ENCODE measurements around the gene USP21. TPM values are rescaled to one million over a fixed set of nuclear protein-coding genes. Genes with fewer than 3 reads are reported as not detected.

USP21 gene
- total and polyA plus RNA-seq, 9 of the 15 experiments (the other 6 are each of a cell fraction or from before 2014, with no cell fraction given), result 4.9 to 52.4 (median 21.6) TPM

- no peaks in the 10 kb centered on the region; the same call in 1 of the 2 replicates for H4K20me1 ChIP-seq (replicated peaks; ENCODE audit: control insufficient read depth, insufficient read depth, low read length)
- no TSS peak for BruUV-seq (replicated peaks)
- H3K36me3 ChIP-seq (ENCODE audit: control insufficient read depth, insufficient read depth, low read length), result peaks cover 74% of the 10 kb centered on the region
- under 1% methylated on average over 52 of the region's 58 CpGs for WGBS (ENCODE audit: insufficient coverage, low coverage, missing lambda C conversion rate)
- H3K4me1 ChIP-seq (replicated peaks in 1 of 2; ENCODE audit: control insufficient read depth in 2 of 2, insufficient read depth in 2 of 2, low read length in 2 of 2), result peaks cover 28 to 44% of the 10 kb centered on the region in 2 experiments
- DNase-seq (ENCODE audit: extremely low read depth in 1 of 4, low spot score in 3 of 4) (peak; percentile 85 to 93 (median 88)), ATAC-seq (peak; percentile 83), FAIRE-seq (peak; percentile 91)
- peak within 1 kb of the TSS; percentile 81 for H3K4me3 ChIP-seq
- H3K27ac ChIP-seq (ENCODE audit: extremely low read depth, low read depth, low read length), result peak within 1 kb of the TSS; percentile 95
- in situ Hi-C loops (cut with MboI) (no loop called here), intact Hi-C loops (cut with micrococcal nuclease) (loop anchor here (2.0 kb wide), 1 partner anchor 49 kb away; the partner anchor contains the start of gene PPOX)
- H3K9me1 ChIP-seq (ENCODE audit: control insufficient read depth, insufficient read depth, low read length), result no peaks in the 10 kb centered on the region
- no peaks in the 10 kb centered on the region for H3K9me3 ChIP-seq (replicated peaks; ENCODE audit: control insufficient read depth, insufficient read depth, low read depth, low read length)
- H3K9ac ChIP-seq (ENCODE audit: insufficient read depth in 1 of 2, low read depth in 2 of 2, low read length in 2 of 2), result peak within 1 kb of the TSS; percentile 97 to 99
- H2AFZ ChIP-seq (ENCODE audit: low read depth, low read length), result peak within 1 kb of the TSS; percentile 82
- ChIA-PET CTCF (ENCODE audit: low intra/inter-chr PET ratio) (no interaction called here), POLR2A (interaction anchor here (0.6 to 5.3 kb wide), 10 partner anchors 9 to 905 kb away, joined by 3 to 39 read pairs (median 3); partner anchors contain the start of genes DEDD, NDUFS2 and PPOX)
- peaks cover 74% of the 10 kb centered on the region for H3K79me2 ChIP-seq (ENCODE audit: control insufficient read depth, insufficient read depth, low read length)
- H3K27me3 ChIP-seq (ENCODE audit: control insufficient read depth in 2 of 2, insufficient read depth in 2 of 2, low read length in 2 of 2), result no peaks in the 10 kb centered on the region; a peak in 1 of 5 replicates
- H3K4me2 ChIP-seq (ENCODE audit: insufficient read depth, low read length), result peak within 1 kb of the TSS; percentile 98
- TF ChIP-seq ZNF449 (CRISPR knock-in tag; IDR thresholded peaks at IDR 0.05), result no peak
- peak; percentile 97 for TF ChIP-seq GABPB1 (CRISPR knock-in tag; IDR thresholded peaks at IDR 0.05)
- TF ChIP-seq ZNF277 (CRISPR knock-in tag; IDR thresholded peaks at IDR 0.05; ENCODE audit: borderline replicate concordance), result no peak
- TF ChIP-seq POLR2A (conservative IDR thresholded peaks at IDR 0.05), result peak; percentile 94
- peak; percentile 95 for TF ChIP-seq AFF4 (CRISPR knock-in tag; IDR thresholded peaks at IDR 0.05)
- TF ChIP-seq CXXC5 (CRISPR knock-in tag; IDR thresholded peaks at IDR 0.05), result peak; percentile 83
- no peak for TF ChIP-seq SRSF1 (IDR thresholded peaks at IDR 0.05; ENCODE audit: low read depth, low read length)
- no peak for TF ChIP-seq ZNF584 (CRISPR knock-in tag; IDR thresholded peaks at IDR 0.05; ENCODE audit: low read depth)
- TF ChIP-seq ZNF12 (CRISPR knock-in tag; IDR thresholded peaks at IDR 0.05), result 0 out of 2 replicates have a peak, but pooled peaks have one; percentile 20
- TF ChIP-seq KAT7 (CRISPR knock-in tag; IDR thresholded peaks at IDR 0.05; ENCODE audit: borderline replicate concordance), result peak; percentile 86; the same call in 1 of the 2 replicates
These were observed 41.3 kb upstream of the USP21 start, which contains the start of the genes NIT1 and PFDN2 for GRCh38 chr1:161117759-161118581. Gene NIT1, plus strand, starts transcription at chr1:161118105. Its CDS starts 72 bp downstream, at chr1:161118177. Gene PFDN2, minus strand, starts transcription at chr1:161118037. Its CDS starts 11 bp downstream, at chr1:161118026.
